Fibroblast of skin of abdomen (primary cell): ENCODE results near the gene VWDE.

Experiments used
- DNase-seq: peaks from one replicate; pipeline ENCODE4 v3.0.0-alpha.2; 2013

VWDE gene

DNA sequence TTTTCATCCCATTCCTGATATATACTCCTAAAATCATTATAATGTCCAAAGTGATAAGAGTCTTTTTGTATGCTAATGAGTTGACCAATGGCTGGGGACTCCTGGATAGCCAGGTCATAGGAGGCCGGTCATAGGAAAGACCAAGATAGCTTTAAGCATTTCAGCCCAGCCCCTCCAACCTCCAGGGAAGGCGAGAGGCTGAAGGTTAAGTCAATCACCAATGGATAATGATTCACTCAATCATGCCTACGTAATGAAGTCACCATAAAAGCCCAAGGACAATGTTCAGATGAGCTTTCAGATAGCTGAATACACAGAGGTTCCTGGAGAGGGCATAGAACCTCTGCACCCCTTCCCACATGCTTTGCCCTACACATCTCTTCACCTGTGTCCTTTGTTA lies 75.7 kb downstream of the VWDE start:
- no peak for DNase-seq

DNA sequence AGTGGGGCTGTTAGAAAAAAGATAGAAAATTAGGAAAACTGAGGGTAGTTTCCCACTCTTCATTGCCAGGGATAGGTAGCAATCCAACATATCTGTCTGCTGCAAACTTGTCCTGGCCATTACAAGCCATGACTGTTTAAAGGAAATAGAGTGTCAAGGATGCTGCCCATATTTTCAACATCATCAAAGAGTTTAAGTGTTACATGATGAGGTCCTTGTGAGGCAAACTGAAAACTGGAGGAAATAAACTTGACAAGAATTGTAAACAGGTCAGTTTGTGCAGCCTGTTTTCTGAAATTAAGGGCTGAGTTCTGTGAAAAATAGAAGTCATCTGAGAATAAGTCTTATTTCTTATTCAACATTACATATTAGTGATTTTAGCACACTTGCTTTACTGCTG lies 78.0 kb downstream of the VWDE start:
- no peak for DNase-seq

DNA sequence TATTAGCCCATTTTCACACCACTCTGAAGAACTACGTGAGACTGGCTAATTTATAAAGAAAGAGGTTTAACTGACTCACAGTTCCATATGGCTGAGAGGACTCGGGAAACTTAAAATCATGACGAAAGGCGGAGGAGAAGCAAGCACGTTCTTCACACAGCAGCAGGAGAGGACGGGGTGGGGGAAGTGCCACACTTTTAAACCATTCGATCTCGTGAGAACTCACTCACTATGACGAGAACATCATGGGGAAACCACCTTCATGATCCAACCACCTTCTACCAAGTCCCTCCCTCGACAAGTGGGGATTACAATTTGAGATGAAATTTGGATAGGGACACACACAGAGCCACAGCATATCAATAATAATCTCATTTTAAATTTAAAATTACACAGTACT lies 80.2 kb downstream of the VWDE start:
- no peak for DNase-seq

DNA sequence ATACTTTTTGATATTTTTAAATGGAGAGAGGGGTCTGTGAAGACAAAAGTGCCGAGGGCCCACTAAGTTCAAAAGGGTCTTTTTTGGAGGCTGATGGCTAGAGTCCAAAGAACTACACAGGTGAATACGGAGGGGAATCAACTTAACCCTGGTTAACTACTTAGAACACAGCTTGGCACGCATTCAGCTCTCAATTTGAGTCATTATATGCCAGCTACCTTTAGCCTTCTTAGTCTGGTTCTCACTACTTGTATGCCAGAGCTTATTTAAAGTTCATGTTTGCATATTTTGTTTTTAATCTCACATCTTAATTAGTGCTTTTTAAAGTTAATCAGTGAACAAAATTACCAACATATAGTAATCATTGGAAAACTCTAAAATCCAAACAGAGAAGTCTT lies 80.8 kb downstream of the VWDE start:
- DNase-seq = no peak

DNA sequence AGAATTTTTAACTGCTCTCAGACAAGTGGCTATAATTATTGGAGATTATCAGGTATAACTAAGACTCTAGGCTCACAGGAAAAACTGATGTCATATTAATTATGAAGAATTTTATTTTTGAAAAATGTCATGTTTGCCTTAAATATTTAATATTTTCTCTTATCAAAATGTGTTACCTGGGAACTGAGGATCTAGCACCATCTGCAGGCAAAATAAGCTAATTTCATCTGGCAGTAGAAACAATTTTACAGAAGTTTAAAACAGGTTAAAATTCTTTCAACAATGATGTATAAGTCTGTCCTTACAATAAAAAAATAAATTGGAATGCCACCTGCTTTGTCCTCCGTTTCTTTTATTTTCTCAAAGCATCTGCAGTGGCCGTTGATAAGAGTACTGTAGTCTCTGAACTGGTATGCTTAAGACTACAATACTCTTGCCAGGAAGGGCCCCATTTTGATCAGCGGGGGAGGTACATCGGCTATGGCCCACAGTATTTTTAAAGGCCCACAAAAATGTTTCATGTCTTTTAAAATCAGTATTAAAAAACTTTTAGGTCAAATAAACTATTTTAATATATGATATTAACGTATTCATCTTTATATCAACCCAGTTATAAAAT lies 81.3 kb downstream of the VWDE start:
- DNase-seq = peak; percentile 7

DNA sequence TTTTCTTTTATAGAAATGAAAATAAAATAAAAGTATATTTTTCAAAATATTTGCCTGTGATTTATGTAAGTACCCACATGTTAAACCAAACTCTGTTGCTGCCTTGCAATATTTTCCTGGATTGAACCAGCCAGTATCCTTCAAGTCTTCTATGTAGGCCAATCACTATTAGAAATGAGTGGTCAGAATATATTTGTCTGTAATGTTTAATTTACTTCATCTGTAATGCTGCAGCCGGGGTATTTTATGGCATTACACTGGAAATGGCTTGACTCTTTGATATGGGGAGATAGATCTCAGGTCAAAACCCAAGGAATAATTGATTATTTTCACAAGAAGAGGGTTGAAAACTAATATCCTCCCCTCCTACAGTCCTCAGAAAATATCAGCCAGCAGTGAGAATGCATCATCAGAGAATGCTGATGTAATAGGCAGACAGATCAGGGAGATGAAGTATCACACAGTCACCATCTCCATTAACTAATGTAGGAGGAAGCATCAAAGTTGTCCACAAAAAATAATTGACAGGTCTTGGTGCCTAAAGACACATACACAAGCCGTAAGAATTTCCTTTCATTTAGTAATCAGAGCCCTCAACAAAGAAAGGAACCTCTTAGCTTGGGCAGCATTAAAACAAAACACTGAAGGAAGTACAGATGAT lies 82.5 kb downstream of the VWDE start:
- DNase-seq = peak; percentile 31

DNA sequence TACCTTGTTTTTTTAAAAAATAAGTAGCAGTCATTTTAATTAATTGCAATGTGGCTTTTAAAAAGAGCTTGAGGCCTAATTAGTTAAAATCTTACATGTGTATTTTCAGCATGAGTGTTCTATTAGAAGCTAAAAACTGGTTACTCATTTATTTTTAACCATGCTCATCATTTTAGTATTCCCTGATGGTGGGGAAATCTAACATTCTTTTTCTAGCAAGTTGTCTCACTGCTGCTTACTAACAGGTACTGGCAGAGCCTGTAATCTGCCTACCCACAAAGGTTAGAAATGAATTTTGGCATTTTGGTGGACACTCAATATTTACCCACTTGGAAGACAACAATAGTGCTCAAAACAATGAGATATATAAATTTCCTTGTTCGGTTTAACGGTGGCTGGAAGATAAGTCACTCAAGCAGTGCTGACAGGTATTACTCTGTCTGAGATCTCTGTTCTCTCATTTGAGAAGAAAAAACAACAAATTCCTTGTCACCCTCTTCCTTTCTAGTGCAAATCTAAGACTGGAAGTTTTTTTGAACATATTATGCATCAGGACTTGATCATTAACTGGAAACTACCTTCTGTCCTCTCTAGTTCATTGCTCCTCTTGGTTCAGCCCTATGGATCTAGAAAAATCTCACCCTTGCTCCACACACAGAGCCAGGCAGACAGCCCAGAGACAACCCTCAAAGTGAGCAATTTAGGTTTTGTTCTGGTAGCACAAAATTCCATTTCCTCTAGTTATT lies 83.3 kb downstream of the VWDE start:
- no peak for DNase-seq

DNA sequence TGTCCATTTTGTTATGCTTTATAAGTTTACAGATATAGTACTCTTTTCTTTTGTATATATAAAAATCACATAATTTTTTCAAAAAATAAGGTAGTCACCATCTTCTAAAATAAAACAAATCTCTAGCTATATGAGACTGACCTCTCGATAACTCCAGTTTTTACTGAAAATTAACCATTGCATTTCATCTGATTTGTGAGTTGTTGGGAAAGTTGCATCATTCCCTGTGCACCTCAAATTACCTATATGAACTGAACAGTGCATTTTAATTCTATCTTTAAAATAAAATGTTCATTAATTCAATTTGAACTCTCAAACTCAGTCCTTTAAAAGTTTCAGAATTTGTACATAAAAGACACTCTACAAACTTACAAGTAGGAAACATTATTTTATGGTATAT lies 86.0 kb downstream of the VWDE start:
- no peak for DNase-seq

DNA sequence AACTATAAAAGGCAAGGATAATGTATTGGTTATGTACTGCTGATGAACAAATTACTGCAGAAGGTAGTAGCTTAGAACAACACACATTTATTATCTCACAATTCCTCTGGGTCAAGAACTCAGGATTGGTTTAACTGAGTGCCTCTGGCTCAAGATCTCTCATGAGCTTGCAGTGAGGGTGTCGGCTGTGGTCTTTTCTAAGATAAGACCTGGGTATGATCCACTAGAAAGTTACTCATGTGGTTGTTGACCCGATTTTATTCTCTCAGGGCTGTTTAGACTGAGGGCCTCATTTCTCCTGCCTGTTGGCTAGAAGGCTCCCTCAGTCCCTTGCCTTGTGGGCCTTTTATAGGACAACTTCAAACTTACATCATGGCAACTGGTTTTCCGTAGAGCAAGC lies 86.7 kb downstream of the VWDE start:
- no peak for DNase-seq

DNA sequence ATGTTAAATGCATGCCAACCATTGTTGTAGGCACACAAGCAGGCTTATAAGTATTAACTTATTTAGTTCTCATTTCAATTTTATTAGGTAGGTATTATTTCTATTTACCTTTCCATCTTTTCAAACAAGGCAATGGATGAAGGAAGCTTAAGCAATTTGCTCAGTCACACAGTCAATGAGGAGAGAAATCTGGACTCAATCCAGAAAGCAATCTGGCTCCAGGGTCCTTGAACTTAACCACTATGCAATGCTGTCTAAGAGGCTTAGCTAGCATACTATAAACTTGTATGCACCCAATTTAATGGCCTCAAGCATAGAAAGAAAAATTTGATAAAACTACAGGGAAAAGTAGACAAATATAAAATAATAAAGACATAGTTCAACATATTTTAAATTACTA lies 88.6 kb downstream of the VWDE start:
- DNase-seq = no peak

DNA sequence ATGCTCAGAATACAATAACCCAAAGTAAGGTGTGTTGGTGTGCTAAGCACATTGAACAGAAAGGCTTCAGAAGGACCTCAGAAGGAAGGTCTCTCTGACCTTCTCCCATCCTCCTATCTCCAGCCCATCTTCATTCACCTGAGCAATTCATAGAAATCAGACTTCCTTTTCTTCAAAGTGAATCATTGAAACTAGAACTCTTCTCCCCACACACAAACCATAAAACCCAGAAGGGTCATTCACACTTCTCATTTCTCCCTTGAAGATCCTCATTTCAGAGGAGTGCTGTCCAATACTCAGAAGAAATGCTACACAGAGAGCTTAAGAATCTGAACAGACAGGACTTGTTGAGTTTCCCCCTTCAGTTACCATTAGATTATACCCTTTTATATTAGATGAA lies 89.5 kb downstream of the VWDE start:
- DNase-seq = no peak

DNA sequence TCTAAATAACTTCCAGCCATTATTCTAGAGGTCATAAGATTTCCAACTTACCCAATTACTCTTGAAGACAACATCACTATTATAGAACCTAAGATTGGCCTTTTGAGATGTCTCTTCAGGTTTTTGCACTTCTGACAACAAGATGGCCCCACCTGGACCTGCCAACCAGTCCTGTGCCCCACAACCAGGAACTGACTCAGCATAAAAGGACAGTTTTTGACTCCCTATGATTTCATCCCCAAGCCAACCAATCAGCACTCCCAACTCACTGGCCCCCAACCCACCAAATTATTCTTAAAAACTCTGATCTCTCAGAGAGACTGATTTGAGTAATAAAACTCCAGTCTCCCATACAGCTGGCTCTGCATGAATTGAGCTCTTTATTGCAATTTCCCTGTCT lies 98.2 kb downstream of the VWDE start:
- no peak for DNase-seq

DNA sequence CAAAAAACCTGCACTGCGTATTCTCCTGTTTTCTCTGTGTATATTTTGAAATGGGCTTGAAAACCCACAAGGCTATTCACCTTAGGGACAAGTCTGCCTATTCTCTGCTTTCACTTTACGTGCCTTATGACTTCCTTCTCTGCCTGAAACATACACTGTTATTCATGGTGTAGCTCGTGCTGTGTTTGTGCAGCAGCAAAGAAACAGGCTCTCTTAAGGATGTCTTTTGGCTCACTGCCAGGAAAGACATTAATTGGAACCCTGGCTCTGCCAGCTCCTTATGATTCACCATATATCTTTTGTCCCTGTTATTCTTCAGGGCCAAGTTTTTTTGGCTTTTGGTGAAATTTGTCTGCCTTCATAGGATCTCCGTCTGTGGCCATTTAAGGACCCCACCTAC lies 100.2 kb downstream of the VWDE start:
- DNase-seq = no peak

DNA sequence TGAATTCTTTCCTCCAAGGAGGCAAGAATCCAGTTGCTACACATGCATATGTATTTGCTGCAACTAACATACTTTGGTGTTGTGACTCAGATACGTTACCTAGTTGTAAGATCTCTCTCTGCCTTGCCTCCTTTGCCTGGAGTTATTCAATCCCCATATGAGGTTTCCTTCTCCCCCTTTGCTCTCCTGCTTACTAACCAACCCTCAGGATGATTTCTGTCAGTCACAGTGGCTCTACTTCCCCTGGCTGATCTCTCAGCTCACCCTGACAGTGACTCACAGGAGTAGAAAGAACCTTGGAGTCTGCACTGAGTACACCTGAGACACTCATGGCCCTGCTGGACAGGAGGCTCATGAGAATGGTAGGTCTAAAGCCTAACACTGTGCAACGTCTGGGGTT lies 100.6 kb downstream of the VWDE start:
- no peak for DNase-seq

DNA sequence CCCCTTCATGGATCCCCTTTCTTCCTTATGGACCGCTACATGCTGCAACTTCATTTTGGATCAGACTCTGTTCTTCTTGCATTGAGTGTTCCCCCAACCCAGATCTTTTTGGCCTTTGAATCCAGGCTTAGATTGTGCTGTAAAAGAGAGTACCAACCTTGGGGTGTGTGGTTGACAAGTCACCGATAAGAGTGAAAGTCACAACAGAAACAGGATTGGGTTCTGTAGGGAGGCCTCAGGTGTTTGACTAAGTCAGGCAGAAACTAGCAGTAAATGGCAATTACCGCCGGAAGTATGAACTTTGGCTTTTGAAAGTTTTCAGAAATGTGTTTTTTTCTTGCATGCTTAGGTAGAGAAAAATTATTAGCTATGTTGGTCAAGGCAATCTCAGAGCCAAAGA lies 103.2 kb downstream of the VWDE start:
- no peak for DNase-seq

DNA sequence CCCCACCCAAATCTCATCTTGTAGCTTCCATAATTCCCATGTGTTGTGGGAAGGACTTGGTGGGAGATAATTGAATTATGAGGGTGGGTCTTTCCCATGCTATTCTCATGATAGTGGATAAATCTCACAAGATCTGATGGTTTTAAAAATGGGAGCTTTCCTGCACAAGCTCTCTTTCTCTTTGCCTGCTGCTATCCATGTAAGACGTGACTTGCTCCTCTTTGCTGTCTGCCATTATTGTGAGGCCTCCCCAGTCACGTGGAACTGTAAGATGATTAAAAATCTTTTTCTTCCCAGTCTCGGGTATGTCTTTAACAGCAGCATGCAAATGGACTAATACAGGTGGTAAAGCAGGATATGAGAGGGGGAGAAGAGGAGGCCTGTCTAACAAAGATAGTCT lies 104.3 kb downstream of the VWDE start:
- no peak for DNase-seq

DNA sequence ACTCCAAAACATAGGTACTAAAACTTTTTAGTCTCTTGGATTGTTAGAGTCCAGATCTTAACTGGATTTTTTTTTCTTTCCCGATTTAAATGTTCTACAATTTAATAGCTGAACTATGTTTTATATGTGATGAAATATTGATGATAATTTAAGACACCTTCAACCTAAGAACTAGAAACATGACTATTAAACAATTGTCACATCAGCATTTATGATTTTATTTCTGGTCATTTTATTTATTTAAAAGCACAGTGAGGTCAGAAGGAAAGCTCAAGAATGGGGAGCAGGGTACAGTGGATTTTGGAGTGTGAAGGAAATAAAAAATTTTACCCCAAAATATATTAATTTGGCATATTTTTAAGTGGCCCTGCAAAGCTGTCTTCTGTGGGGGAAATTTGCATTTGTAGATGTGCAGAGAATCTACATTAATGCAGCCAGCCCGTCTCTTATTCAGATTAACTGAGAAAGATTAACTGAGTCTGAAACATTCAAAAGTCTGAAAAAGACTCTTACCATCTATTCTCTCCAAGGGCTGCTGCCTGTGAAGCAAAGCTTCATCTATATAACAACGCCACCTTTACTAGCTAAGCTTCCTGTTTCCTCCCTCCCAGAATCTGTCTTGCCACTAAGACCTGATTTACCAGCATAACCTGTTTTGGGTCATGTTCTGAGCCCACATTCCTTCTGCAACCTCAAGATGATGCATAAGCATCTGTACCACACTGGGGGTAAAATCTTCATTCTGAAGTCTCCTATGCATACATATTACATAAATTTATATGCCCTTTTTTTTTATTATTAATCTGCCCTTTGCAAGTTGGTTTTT lies 106.2 kb downstream of the VWDE start:
- no peak for DNase-seq

DNA sequence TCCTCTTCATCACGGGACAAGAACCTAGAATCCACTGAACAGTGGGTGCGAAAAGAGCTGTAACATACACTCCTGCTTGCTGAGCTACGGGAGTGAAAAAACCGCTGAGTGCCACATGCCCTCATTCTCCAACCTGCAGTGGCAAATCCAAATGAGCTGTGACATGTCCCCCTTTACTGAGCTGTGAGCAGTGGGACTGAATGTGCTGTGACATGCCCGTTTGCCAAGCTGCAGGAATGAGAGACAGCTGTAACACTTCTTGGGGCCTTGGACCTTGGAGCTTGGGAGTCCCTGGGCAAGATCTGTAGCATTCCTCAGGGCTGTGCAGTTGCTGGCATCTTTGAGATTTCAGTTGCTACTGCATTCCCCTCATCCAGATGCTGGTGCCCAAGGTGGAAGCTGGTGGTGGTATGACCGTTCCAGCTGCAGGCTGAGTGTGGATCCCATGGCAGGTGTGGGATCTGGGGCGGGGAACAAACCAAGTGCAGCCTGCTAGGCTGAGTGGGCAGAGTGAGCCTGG lies 107.6 kb downstream of the VWDE start:
- no peak for DNase-seq

DNA sequence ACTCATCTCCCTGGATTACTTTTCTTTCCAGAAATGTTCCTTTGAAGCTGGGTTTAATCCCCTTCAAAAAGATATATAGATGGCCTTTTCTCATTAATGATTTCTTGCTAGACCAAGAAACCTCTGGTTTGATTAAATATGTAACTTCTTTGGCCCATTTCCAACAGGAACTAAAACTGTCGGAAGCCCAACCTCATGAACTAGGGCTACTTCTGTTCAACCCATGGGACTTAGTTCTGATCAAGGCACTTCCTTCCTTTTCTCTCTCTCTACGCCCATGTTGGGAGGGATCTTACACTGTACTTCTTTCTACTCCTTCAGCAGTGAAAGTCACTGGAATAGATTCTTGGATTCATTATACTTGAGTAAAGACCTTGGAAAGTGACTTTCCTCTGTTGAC lies 109.0 kb downstream of the VWDE start:
- DNase-seq = no peak

DNA sequence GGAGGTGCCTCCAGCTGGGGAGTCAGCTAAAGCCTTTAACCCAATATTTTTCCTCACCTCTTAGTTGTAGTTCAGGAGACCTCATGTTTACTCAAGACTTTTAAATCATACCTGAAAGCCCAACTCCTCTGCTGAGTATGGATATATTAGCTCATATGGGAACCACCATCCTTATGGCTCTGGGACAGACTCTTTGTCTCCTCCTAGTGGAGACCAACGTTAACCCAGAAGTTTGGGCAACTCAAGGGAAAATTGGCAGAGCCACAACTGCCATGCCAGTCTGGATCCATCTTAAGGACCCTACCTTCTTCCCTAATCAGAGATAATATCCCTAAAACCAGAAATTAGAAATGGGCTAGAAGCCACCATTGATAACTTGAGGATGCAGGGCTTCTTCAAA lies 111.8 kb downstream of the VWDE start:
- no peak for DNase-seq

DNA sequence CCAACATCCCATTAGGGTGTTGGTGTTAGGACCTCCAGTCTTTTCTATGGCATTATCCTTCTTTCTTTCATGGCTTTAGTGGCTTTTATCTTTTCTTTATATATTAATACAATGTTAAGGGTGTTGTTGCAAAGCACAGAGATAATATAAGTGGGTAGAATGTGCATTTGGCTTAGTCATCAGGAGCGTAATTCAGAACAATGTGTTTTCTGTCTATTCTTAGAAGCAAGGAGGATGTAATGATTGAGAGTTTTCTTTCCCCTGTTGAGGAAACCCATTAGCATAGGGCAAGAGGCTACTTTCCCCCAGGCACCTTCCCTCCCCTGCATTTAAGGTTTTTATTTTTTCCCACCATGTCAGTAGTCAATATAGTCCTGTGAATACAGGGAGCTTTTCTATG lies 112.9 kb downstream of the VWDE start:
- DNase-seq = no peak

DNA sequence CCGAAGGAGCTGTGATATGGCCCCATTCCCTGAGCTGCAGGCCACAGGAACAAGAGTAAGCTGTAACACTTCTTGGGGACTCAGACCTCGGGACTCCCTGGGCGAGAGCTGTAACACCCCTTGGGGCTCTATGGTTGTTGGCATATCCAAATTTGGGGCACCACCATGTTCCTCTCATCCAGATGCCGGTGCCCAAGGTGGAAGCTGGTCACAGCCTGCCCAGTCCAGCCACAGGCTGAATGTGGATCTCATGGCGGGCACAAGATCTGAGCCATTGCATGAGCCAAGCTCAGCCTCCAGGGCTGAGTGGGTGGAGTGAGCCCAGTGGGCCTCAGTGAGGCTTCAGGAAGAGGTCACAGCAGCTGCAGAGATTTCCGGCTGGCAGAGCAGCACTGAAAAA lies 113.7 kb downstream of the VWDE start:
- DNase-seq = no peak

DNA sequence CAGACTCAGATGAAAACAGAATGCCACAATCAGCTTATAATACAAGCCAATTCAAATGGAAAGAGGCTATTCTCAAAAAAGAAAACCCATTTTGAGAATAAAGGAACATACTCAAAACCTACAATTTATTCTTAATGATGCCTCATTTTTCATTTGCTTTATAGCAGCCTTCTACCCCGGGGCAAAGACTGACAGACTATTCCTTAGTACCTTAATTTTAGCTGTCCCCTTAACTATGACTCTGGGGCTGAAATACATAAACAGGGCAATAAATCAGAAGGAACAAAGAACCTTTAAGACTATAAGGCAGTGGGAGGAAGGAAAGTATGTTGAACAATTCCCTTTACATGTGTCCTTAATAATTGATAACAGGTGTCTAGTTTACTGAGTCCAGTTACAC lies 115.8 kb downstream of the VWDE start:
- no peak for DNase-seq
